Neural progenitor cell (in vitro differentiated cells): ENCODE results near the gene MMP14.

Source experiments
- CTCF ChIP-seq: fragments of 200-600 bp; sonication (generic); IDR thresholded peaks from 2 replicates; pipeline ENCODE4 v1.5.1; 2017; ENCODE audit warnings: antibody characterized with exemption, mild to moderate bottlenecking
- EZH2 ChIP-seq: fragments of 200-600 bp; sonication (generic); IDR thresholded peaks from 2 replicates; pipeline ENCODE4 v1.6.1; 2017; ENCODE audit warnings: antibody characterized with exemption, mild to moderate bottlenecking, moderate library complexity

GRCh38 chr14:22878271-22879246 is 42.2 kb downstream of the MMP14 start:
- no peak for TF ChIP-seq CTCF
- no peak for TF ChIP-seq EZH2
